Adipocyte (in vitro differentiated cells): ENCODE data around the gene PPP4R1.

Experiments
- DNase-seq: peaks from one replicate; pipeline ENCODE4 v3.0.0-alpha.2; 2015; ENCODE audit warnings: low read depth
- H3K27me3 ChIP-seq: replicated peaks from 2 replicates; pipeline ENCODE4 v1.7.0; 2013; ENCODE audit warnings: mild to moderate bottlenecking, low read length, moderate library complexity; ENCODE audit not compliant: control insufficient read depth, insufficient read depth
- H3K36me3 ChIP-seq: 2 replicates; pipeline ENCODE4 v1.7.0; 2013; ENCODE audit warnings: low read length, mild to moderate bottlenecking, moderate library complexity; ENCODE audit not compliant: control insufficient read depth, insufficient read depth, severe bottlenecking
- H3K4me1 ChIP-seq: 2 replicates; pipeline ENCODE4 v1.7.0; 2013; ENCODE audit warnings: mild to moderate bottlenecking, low read length, moderate library complexity; ENCODE audit not compliant: control insufficient read depth, insufficient read depth
- H3K4me3 ChIP-seq: 2 replicates; pipeline ENCODE4 v1.7.0; 2013; ENCODE audit warnings: mild to moderate bottlenecking, low read length, moderate library complexity
- H3K9ac ChIP-seq: 2 replicates; pipeline ENCODE4 v1.7.0; 2013; ENCODE audit warnings: mild to moderate bottlenecking, low read length, moderate library complexity
- H3K9me3 ChIP-seq: 2 replicates; pipeline ENCODE4 v1.7.0; 2013; ENCODE audit warnings: mild to moderate bottlenecking, low read length, moderate library complexity; ENCODE audit not compliant: control insufficient read depth

The PPP4R1 gene

DNA sequence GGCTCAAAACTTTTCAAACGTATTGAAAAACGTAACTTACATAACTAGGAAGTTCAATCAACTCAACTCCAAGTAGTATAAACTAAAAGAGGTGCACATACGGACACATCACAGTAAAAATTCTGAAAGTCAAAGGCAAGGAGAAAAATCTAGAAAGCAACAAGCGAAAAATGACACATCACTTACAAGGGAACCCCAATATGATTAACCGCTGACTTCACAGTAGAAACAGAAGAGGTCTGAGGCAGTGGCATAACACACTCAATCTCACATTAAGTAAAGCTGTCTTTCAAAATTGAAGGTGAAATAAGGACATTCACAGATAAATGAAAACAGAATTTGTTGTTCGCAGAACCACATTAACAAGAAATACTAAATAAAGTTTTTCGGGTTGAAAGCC is 32.7 kb downstream of the PPP4R1 start:
- no peaks in the 10 kb centered on the region for H3K27me3 ChIP-seq
- no peaks in the 10 kb centered on the region for H3K4me1 ChIP-seq
- no peak for DNase-seq
- no peak overlapping the region for H3K9ac ChIP-seq
- no peak overlapping the region for H3K4me3 ChIP-seq
- peaks cover 6% of the 10 kb centered on the region for H3K9me3 ChIP-seq
- H3K36me3 ChIP-seq: peaks cover 66% of the 10 kb centered on the region

DNA sequence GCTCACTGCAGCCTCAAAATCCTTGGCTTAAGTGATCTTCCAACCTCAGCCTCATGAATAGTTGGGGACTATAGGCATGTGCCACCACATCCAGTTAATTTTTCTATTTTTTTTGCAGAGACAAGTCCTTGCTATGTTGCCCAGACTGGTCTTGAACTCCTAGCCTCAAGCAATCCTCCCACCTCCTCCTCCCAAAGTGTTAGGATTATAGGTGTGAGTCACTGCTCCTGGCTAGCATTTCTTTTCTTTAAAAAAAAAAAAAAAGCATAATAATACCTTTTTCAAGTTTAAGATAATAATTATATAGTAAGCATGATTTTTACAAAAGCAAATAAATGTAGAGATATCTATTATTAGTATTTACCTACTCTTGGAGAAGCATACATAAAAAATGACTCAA is 36.1 kb downstream of the PPP4R1 start:
- Histone ChIP-seq H3K4me3 (no peak overlapping the region), H3K27me3 (no peaks in the 10 kb centered on the region), H3K9me3 (peaks cover 6% of the 10 kb centered on the region), H3K36me3 (peaks cover 77% of the 10 kb centered on the region), H3K9ac (no peak overlapping the region), H3K4me1 (peaks cover 5% of the 10 kb centered on the region)
- no peak for DNase-seq

DNA sequence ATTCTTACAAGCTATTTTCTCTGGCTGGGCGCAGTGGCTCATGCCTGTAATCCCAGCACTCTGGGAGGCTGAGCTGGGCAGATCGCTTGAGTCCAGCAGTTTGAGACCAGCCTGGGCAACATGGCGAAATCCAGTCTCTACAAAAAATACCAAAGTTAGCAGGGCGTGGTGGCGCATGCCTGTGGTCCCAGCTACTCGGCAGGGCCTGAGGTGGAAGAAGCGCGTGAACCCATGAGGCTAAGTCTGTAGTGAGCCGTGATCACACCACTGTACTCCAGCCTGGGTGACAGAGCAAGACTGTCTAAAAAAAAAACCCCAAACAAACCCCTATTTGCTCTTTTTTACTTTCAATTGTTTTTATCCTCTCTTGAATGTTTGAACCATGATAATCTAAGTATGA is 37.0 kb downstream of the PPP4R1 start:
- H3K36me3 ChIP-seq: peaks cover 76% of the 10 kb centered on the region
- H3K4me3 ChIP-seq: no peak overlapping the region
- no peak overlapping the region for H3K9ac ChIP-seq
- H3K27me3 ChIP-seq: no peaks in the 10 kb centered on the region
- H3K4me1 ChIP-seq: peaks cover 5% of the 10 kb centered on the region
- no peak for DNase-seq
- peaks cover 6% of the 10 kb centered on the region for H3K9me3 ChIP-seq

DNA sequence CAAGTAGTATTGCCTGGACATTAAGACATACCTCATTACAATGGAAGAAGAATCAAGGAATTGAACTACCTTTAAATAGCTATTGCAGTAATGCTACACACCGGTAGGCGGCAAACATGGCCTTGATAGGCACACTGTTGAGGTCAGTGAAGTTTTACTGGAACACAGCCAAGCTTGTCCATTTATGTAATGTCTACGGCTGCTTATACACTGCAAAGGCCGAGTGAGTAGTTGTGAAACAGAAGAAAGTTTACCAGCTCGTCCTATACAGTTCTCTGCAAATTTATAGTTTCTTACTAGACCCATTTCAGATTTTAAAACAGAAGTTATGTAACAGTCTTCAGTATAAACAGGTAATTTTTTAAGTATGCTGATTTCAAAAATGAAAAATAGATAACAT is 38.8 kb downstream of the PPP4R1 start:
- DNase-seq: peak; percentile 98
- Histone ChIP-seq H3K4me3 (no peak overlapping the region), H3K9ac (no peak overlapping the region), H3K9me3 (no peaks in the 10 kb centered on the region), H3K27me3 (no peaks in the 10 kb centered on the region), H3K36me3 (peaks cover 78% of the 10 kb centered on the region), H3K4me1 (peaks cover 5% of the 10 kb centered on the region)

DNA sequence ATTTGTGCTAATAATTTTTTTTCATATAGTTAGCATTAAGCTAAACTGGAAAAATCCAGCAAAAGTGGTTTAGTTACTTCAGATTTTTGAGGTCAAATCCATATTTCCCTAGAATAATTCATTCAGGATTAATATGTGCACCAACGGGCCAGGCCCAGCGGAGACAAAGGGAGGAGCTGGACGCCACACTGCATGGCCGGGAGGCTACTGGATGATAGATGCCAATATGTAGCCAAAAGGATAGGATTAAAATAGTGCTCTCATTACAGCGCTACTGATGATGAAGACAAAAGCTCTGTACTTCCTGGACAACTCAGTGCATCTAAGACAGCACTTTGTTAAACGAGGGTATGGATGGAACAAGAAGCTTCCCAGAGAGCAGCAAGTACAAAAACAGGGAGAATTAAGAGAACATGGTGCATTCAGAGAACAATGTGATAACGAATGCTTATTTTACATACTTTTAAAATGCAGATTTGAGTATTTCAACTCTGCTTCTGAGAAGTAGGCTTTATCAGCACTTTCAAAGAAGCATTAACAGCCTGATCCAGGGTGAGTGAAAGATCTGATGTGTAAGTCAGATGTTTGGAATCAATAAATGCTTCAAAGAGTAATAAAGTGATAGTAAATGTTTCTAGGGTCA is 39.8 kb downstream of the PPP4R1 start:
- H3K9ac ChIP-seq: no peak overlapping the region
- DNase-seq: no peak
- H3K27me3 ChIP-seq: no peaks in the 10 kb centered on the region
- peaks cover 79% of the 10 kb centered on the region for H3K36me3 ChIP-seq
- peaks cover 9% of the 10 kb centered on the region for H3K4me1 ChIP-seq
- no peak overlapping the region for H3K4me3 ChIP-seq
- H3K9me3 ChIP-seq: no peaks in the 10 kb centered on the region

DNA sequence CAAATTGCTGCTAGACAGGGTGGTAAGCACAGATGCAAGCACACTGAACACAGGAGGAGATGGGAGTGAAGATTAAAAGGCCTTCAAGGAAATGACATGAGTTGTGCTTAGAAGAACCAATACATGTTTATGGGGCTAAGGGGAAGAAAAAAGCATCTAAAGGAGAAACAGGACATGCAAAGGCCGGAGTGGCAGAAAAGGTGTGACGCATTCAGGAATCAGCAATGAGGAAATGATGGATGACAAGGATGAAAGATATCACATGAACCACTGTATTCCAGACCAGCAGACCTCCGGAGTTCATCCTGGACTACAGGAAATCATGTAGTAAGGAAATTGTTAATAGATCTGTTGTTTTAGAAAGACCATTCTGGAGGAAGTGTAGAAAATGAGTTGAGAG is 42.8 kb downstream of the PPP4R1 start:
- Histone ChIP-seq H3K9me3 (no peaks in the 10 kb centered on the region), H3K9ac (no peak overlapping the region), H3K27me3 (no peaks in the 10 kb centered on the region), H3K4me3 (no peak overlapping the region), H3K36me3 (peaks cover 89% of the 10 kb centered on the region), H3K4me1 (peaks cover 9% of the 10 kb centered on the region)
- no peak for DNase-seq

DNA sequence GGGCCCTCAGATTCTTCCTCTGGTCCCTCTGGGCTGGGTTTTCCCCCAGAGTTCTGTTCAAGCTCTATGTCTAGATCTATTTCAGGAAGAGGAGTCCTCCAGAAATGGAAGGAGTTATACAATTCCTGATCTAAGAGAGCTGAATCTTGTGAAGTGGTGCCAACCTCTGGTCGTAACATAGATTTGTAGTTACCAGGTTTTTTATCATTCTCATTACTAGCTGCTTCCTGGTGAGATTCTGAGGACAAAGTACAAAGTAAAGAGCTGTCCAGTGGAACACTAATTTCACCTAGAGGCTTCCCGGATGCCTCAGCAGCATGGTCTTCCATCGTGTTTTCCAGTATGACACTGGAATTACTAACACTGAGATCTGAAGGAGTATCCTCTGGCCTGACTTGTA is 44.1 kb downstream of the PPP4R1 start:
- Histone ChIP-seq H3K9ac (no peak overlapping the region), H3K4me1 (peaks cover 4% of the 10 kb centered on the region), H3K9me3 (no peaks in the 10 kb centered on the region), H3K36me3 (peaks cover 85% of the 10 kb centered on the region), H3K4me3 (no peak overlapping the region), H3K27me3 (no peaks in the 10 kb centered on the region)
- DNase-seq: no peak

DNA sequence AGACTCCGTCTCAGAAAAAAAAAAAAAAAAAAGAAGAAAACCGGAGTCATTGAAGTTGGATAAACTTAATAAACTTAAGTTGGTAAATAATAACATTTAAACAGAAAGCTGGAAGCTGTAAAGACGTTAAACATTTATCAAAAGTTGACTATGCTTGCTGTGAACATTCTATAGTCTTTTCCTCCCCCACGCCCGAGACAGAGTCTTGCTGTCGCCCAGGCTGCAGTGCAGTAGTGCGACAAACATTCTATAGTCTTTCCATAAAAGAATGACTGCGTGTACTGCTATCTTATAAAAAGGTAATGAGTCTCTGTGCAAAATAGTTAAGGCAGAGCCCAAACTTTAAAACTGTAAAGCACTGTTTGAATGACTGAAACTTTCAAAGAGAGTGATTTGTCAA is 45.2 kb downstream of the PPP4R1 start:
- Histone ChIP-seq H3K4me1 (peaks cover 13% of the 10 kb centered on the region), H3K27me3 (no peaks in the 10 kb centered on the region), H3K36me3 (peaks cover 74% of the 10 kb centered on the region), H3K4me3 (no peak overlapping the region), H3K9ac (no peak overlapping the region), H3K9me3 (no peaks in the 10 kb centered on the region)
- no peak for DNase-seq

DNA sequence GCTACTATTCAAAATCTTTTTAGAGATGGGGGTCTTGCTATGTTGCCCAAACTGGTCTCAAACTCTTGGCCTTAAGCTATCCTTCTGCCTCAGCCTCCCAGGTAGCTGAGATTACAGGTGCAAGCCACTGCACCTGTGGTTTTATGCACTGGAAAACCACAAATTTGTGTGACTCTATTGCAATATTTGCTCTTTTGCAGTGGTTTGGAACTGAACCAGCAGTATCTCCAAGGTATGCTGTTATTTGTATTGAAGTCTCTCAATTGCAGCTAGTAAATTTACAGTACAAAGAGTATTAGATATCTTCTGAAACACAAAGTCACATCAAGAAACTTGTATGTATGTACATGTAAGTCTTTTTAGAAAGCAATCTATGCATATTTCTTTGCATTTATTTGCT is 46.2 kb downstream of the PPP4R1 start:
- Histone ChIP-seq H3K4me3 (no peak overlapping the region), H3K9me3 (no peaks in the 10 kb centered on the region), H3K4me1 (peaks cover 13% of the 10 kb centered on the region), H3K9ac (no peak overlapping the region), H3K27me3 (no peaks in the 10 kb centered on the region), H3K36me3 (peaks cover 74% of the 10 kb centered on the region)
- DNase-seq: no peak

DNA sequence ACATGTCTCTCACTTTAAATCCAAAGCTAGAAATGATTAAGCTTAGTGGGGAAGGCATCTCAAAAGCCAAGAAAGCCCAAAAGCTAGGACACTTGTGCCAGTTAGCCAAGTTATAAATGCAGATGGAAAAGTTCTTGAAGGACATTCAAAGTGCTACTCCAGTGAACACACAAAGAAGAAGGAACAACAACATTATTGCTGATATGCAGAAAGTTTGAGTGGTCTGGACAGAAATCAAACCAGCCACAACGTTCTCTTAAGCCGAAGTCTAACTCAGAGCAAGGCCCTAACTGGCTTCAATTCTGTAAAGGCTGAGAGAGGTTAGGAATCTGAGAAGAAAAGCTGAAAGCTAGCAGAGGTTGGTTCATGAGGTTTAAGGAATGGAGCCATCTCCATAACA is 49.0 kb downstream of the PPP4R1 start:
- Histone ChIP-seq H3K9me3 (no peaks in the 10 kb centered on the region), H3K9ac (no peak overlapping the region), H3K36me3 (peaks cover 71% of the 10 kb centered on the region), H3K27me3 (no peaks in the 10 kb centered on the region), H3K4me3 (no peak overlapping the region), H3K4me1 (peaks cover 11% of the 10 kb centered on the region)
- DNase-seq: no peak

DNA sequence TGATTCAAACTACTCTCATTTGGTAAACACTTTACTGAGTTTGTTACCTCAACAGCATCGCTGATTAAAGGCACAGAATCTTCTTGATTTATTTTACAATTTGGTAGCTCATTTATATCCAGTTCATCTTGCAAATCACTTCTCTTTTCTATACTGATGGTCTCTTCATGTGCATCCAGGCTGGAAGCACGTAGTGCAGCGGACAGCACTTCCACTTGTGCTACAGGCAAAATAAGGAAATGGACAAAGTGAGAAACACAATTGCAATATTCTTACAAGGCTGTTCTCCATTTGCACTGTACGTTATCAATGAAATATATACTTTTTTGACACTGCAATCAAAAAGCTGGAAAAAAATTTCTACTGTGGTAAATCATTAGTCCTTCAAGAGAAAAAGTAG is 51.0 kb downstream of the PPP4R1 start:
- DNase-seq: no peak
- Histone ChIP-seq H3K36me3 (peaks cover 71% of the 10 kb centered on the region), H3K9ac (no peak overlapping the region), H3K4me3 (no peak overlapping the region), H3K27me3 (no peaks in the 10 kb centered on the region), H3K4me1 (peaks cover 9% of the 10 kb centered on the region), H3K9me3 (no peaks in the 10 kb centered on the region)

DNA sequence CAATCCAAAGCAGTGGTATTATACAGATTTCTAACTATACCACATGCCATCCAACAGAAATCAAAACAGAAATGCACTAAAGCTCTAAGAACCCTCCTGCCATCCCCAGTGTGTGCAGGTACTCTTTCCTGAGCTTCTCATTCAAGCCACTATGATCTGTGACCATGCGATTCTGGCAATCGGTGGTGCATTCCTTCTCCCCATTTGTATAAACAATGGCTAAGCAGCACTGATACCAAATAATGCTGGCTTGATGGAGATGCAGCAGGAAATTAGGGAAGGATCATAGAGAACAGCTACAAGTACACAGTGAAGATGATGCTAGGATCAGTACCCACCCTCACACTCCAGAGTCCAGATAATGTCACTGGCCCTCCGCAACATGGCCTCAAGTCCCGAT is 51.8 kb downstream of the PPP4R1 start:
- Histone ChIP-seq H3K4me3 (no peak overlapping the region), H3K4me1 (peaks cover 9% of the 10 kb centered on the region), H3K9ac (no peak overlapping the region), H3K27me3 (no peaks in the 10 kb centered on the region), H3K9me3 (no peaks in the 10 kb centered on the region), H3K36me3 (peaks cover 71% of the 10 kb centered on the region)
- DNase-seq: no peak
